IPS-18a (cell line): ENCODE data around the gene HOXA4.
A peak's percentile ranks its signal among the peaks of the same experiment; 100 is the strongest.

Source experiments
- H3K27ac ChIP-seq: one replicate; pipeline ENCODE4 v1.5.1; 2013; ENCODE audit warnings: low read length
- H3K27me3 ChIP-seq: one replicate; pipeline ENCODE4 v1.6.1; 2013; ENCODE audit warnings: mild to moderate bottlenecking, low read length; ENCODE audit not compliant: control insufficient read depth, insufficient read depth
- H3K36me3 ChIP-seq: one replicate; pipeline ENCODE4 v1.6.1; 2013; ENCODE audit warnings: low read depth, low read length; ENCODE audit not compliant: control insufficient read depth
- H3K4me1 ChIP-seq: one replicate; pipeline ENCODE4 v1.6.1; 2013; ENCODE audit warnings: low read depth, low read length; ENCODE audit not compliant: control insufficient read depth
- H3K4me3 ChIP-seq: one replicate; pipeline ENCODE4 v1.5.1; 2013; ENCODE audit warnings: low read length
- H3K9ac ChIP-seq: one replicate; pipeline ENCODE4 v1.6.1; 2013; ENCODE audit warnings: mild to moderate bottlenecking, low read length, moderate library complexity
- H3K9me3 ChIP-seq: one replicate; pipeline ENCODE4 v1.6.1; 2013; ENCODE audit warnings: low read depth, low read length; ENCODE audit not compliant: control insufficient read depth

HOXA4 gene

GRCh38 chr7:27131390-27131819, 848 bp upstream of the HOXA4 start:
- H3K9me3 ChIP-seq = no peaks in the 10 kb centered on the region
- peaks cover 5% of the 10 kb centered on the region for H3K4me1 ChIP-seq
- peak overlapping the region; percentile 48 for H3K4me3 ChIP-seq
- H3K27me3 ChIP-seq = peaks cover 100% of the 10 kb centered on the region
- no peaks in the 10 kb centered on the region for H3K36me3 ChIP-seq
- no peak overlapping the region for H3K9ac ChIP-seq
- no peak overlapping the region for H3K27ac ChIP-seq

GRCh38 chr7:27129729-27130539, 623 bp downstream of the HOXA4 start:
- Histone ChIP-seq H3K36me3 (no peaks in the 10 kb centered on the region), H3K4me1 (peaks cover 5% of the 10 kb centered on the region), H3K4me3 (no peak overlapping the region), H3K9ac (no peak overlapping the region), H3K9me3 (no peaks in the 10 kb centered on the region), H3K27ac (no peak overlapping the region), H3K27me3 (peaks cover 100% of the 10 kb centered on the region)

- Histone ChIP-seq H3K27me3 (peaks cover 100% of the 10 kb centered on the region), H3K36me3 (no peaks in the 10 kb centered on the region)
Observed at GRCh38 chr7:27128776-27129728, 1.5 kb downstream of the HOXA4 start.

GRCh38 chr7:27128034-27128433, 2.5 kb downstream of the HOXA4 start:
- Histone ChIP-seq H3K9ac (no peak overlapping the region), H3K27ac (no peak overlapping the region), H3K36me3 (no peaks in the 10 kb centered on the region), H3K27me3 (peaks cover 100% of the 10 kb centered on the region), H3K4me3 (no peak overlapping the region), H3K4me1 (peaks cover 5% of the 10 kb centered on the region), H3K9me3 (no peaks in the 10 kb centered on the region)

More at GRCh38 chr7:27128776-27129728, 1.5 kb downstream of the HOXA4 start:
- H3K4me3 ChIP-seq = no peak overlapping the region
- H3K27ac ChIP-seq = no peak overlapping the region
- peaks cover 5% of the 10 kb centered on the region for H3K4me1 ChIP-seq
- H3K9ac ChIP-seq = no peak overlapping the region
- no peaks in the 10 kb centered on the region for H3K9me3 ChIP-seq

- no peak overlapping the region for H3K4me3 ChIP-seq
- H3K27me3 ChIP-seq = peaks cover 100% of the 10 kb centered on the region
- peaks cover 5% of the 10 kb centered on the region for H3K4me1 ChIP-seq
- no peaks in the 10 kb centered on the region for H3K36me3 ChIP-seq
- no peak overlapping the region for H3K9ac ChIP-seq
- H3K27ac ChIP-seq = no peak overlapping the region
- no peaks in the 10 kb centered on the region for H3K9me3 ChIP-seq
Observed at GRCh38 chr7:27126596-27127327, 3.8 kb downstream of the HOXA4 start.

- Histone ChIP-seq H3K9ac (no peak overlapping the region), H3K27me3 (peaks cover 100% of the 10 kb centered on the region), H3K4me3 (no peak overlapping the region), H3K36me3 (no peaks in the 10 kb centered on the region), H3K27ac (no peak overlapping the region), H3K4me1 (no peaks in the 10 kb centered on the region), H3K9me3 (no peaks in the 10 kb centered on the region)
Observed at GRCh38 chr7:27125986-27126394, 4.6 kb downstream of the HOXA4 start.

- H3K4me3 ChIP-seq = no peak overlapping the region
- H3K27ac ChIP-seq = no peak overlapping the region
Observed at GRCh38 chr7:27124902-27125689, 5.5 kb downstream of the HOXA4 start.

GRCh38 chr7:27124096-27124901, 6.3 kb downstream of the HOXA4 start:
- Histone ChIP-seq H3K9ac (no peak overlapping the region), H3K4me3 (no peak overlapping the region), H3K4me1 (no peaks in the 10 kb centered on the region), H3K27me3 (peaks cover 100% of the 10 kb centered on the region), H3K27ac (no peak overlapping the region), H3K9me3 (peaks cover 4% of the 10 kb centered on the region), H3K36me3 (no peaks in the 10 kb centered on the region)

More at GRCh38 chr7:27124902-27125689, 5.5 kb downstream of the HOXA4 start:
- Histone ChIP-seq H3K9ac (no peak overlapping the region), H3K4me1 (no peaks in the 10 kb centered on the region), H3K9me3 (no peaks in the 10 kb centered on the region), H3K36me3 (no peaks in the 10 kb centered on the region), H3K27me3 (peaks cover 100% of the 10 kb centered on the region)

GRCh38 chr7:27123477-27124053, 7.0 kb downstream of the HOXA4 start:
- no peak overlapping the region for H3K4me3 ChIP-seq
- H3K9ac ChIP-seq = no peak overlapping the region
- H3K27ac ChIP-seq = no peak overlapping the region
- no peaks in the 10 kb centered on the region for H3K4me1 ChIP-seq
- no peaks in the 10 kb centered on the region for H3K36me3 ChIP-seq
- peaks cover 100% of the 10 kb centered on the region for H3K27me3 ChIP-seq
- peaks cover 4% of the 10 kb centered on the region for H3K9me3 ChIP-seq

GRCh38 chr7:27123007-27123476, 7.5 kb downstream of the HOXA4 start:
- no peak overlapping the region for H3K9ac ChIP-seq
- no peak overlapping the region for H3K4me3 ChIP-seq
- H3K36me3 ChIP-seq = no peaks in the 10 kb centered on the region
- no peaks in the 10 kb centered on the region for H3K4me1 ChIP-seq
- peaks cover 100% of the 10 kb centered on the region for H3K27me3 ChIP-seq
- H3K27ac ChIP-seq = no peak overlapping the region
- peaks cover 4% of the 10 kb centered on the region for H3K9me3 ChIP-seq
